HG03575 (cell line): ENCODE measurements around the gene TOPAZ1.

Source experiments
- ATAC-seq: cut with Tn5 transposase; IDR thresholded peaks from one replicate; pipeline ENCODE4 v1.9.1; 2021; ENCODE audit not compliant: unreplicated experiment, insufficient number of reproducible peaks, low FRiP score; ENCODE audit errors: extremely low read depth

Gene TOPAZ1

DNA sequence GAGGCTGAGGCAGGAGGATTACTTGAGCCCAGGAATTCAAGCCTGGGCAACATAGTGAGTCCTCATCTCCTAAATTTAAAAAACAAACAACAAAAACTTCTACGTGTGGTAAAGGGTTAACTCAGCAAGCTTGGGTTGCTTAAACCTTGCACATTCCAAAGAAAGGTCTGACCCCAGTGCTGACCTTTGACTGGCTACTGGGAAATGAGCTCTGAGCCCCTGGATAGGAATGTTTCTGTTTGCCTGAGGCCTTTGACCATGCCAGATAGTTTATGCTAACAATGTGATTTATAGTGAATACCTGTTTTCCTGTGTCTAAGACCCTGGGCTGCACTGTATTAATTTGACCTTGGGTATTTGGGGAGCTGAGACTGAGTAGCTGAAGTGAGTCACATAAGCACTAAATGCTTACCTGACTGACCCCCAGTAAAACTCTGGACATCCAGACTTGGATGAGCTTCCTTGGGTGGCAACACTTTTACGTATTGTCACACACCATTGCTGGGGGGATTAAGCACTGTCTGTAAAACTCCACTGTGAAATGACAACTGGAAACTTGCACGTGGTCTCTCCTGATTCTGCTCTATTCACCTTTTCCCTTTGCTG lies 117.6 kb downstream of the TOPAZ1 start:
- ATAC-seq = no peak

DNA sequence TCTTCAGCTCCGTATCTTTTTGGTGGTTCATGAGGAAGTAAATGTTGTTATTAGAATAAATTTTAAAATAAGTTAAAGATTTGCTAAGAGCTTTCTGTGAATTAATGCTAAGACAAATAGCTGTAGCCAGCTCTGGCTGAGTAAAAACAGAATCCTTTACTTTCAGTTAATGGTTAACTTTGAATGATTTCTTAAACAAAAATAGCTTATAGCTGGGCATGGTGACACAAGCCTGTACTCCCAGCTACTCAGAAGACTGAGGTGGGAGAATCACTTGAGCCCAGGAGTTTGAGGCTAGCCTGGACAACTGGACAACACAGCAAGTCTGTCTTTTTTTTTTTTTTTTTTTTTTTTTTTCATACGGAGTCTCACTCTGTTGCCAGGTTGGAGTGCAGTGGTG lies 121.9 kb downstream of the TOPAZ1 start:
- ATAC-seq = no peak

DNA sequence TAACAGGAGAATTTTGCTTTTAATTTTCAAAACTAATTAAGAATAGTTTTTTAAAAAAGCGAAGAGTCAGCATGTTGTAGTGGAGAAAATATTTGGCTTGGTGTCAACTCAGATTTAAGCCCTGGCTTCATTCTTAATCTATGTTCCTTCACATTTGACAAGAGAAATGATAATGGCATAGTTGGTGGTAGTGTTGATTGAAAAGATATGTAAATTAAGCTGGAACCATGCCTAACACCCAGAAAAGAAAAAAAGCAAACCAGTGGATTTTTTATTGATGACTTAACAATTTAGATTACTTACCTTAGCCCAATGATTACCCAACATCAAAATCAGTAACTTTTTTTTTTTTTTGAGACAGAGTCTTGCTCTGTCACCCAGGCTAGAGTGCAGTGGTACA lies 124.3 kb downstream of the TOPAZ1 start:
- no peak for ATAC-seq

DNA sequence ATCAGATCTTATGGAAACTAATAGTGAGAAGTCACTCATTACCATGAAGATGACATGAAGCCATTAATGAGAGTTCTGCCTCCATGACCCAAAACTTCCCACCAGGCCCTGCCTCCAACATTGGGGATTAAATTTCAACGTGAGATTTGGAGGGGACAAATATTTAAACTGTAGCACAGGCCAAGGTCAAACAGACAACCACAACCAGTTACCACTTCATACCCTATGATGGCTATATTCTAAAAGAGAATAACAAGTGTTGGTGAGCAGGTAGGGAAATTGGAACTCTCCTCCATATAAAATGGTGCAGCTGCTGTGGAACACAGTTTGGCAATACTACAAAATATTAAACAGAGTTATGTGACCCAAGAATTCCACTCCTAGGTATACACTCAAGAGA lies 133.8 kb downstream of the TOPAZ1 start:
- no peak for ATAC-seq
